Measurements from ENCODE around the gene ARRB2.

GRCh38 chr17:4748686-4749085 lies 38.3 kb downstream of the ARRB2 start:
- no peak for TF ChIP-seq CBX2 (IDR thresholded peaks at IDR 0.05; ENCODE audit: low read depth, low read length)
- TF ChIP-seq CBX2 (CRISPR knock-in tag; IDR thresholded peaks at IDR 0.05; ENCODE audit: low read depth) = no peak
- no peak for TF ChIP-seq CCDC6 (CRISPR knock-in tag; IDR thresholded peaks at IDR 0.05)

Measured in HepG2 (cell line).